Esophagus muscularis mucosa (tissue), 4 donors: ENCODE results near the gene ARR3.

ENCODE experiments used
- CTCF ChIP-seq, 3 experiments: fragments of 200-600 bp in 2 of 3; fragments of 450-650 bp in 1 of 3; sonication (generic) in 2 of 3; IDR thresholded peaks; one replicate each; pipeline ENCODE4 v1.5.1; 2017 to 2019; ENCODE audit warnings: antibody characterized with exemption in 3 of 3, mild to moderate bottlenecking in 2 of 3, moderate library complexity in 1 of 3
- EP300 ChIP-seq: sonication (generic); formaldehyde crosslinking; IDR thresholded peaks from one replicate; pipeline ENCODE4 v1.6.1; 2017; ENCODE audit warnings: antibody characterized with exemption
- POLR2A ChIP-seq: fragments of 450-650 bp; IDR thresholded peaks from one replicate; pipeline ENCODE4 v1.6.1; 2017; ENCODE audit warnings: antibody characterized with exemption, moderate library complexity, mild to moderate bottlenecking, low read depth
- POLR2AphosphoS5 ChIP-seq, 2 donors: sonication (generic); formaldehyde crosslinking; IDR thresholded peaks; one replicate each; pipeline ENCODE4 v1.6.1; 2017; ENCODE audit warnings: antibody characterized with exemption in 2 of 2

- TF ChIP-seq CTCF (IDR thresholded peaks at IDR 0.05) (no peak), POLR2A (no peak), POLR2AphosphoS5 (IDR thresholded peaks at IDR 0.05) (no peak), EP300 (no peak)
Measured at GRCh38 chrX:70301716-70302115, 33.6 kb downstream of the ARR3 start.
